Loucy (cell line): ENCODE data around the gene NRXN3.

ENCODE experiments used
- EZH2phosphoT487 ChIP-seq: fragments of 200-600 bp; IDR thresholded peaks from 2 replicates; pipeline ENCODE4 v1.6.1; 2018; ENCODE audit warnings: antibody characterized with exemption, mild to moderate bottlenecking, moderate library complexity, borderline replicate concordance
- TF ChIP-seq, protein P1 (sequence below): fragments of 200-600 bp; sonication (generic); conservative IDR thresholded peaks from 2 replicates; pipeline ENCODE4 v1.5.1; 2014; ENCODE audit warnings: mild to moderate bottlenecking, antibody characterized with exemption, low read length

- TF ChIP-seq, protein P1, sequence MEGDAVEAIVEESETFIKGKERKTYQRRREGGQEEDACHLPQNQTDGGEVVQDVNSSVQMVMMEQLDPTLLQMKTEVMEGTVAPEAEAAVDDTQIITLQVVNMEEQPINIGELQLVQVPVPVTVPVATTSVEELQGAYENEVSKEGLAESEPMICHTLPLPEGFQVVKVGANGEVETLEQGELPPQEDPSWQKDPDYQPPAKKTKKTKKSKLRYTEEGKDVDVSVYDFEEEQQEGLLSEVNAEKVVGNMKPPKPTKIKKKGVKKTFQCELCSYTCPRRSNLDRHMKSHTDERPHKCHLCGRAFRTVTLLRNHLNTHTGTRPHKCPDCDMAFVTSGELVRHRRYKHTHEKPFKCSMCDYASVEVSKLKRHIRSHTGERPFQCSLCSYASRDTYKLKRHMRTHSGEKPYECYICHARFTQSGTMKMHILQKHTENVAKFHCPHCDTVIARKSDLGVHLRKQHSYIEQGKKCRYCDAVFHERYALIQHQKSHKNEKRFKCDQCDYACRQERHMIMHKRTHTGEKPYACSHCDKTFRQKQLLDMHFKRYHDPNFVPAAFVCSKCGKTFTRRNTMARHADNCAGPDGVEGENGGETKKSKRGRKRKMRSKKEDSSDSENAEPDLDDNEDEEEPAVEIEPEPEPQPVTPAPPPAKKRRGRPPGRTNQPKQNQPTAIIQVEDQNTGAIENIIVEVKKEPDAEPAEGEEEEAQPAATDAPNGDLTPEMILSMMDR, result no peak
- no peak for TF ChIP-seq EZH2phosphoT487
Observed at GRCh38 chr14:78652727-78653126, 482.6 kb downstream of the NRXN3 start.
